C4-2B (cell line): Measurements from ENCODE around the gene PRICKLE3.

Source experiments
- CTCF ChIP-seq: fragments of 450-650 bp; conservative IDR thresholded peaks from 2 replicates; pipeline ENCODE4 v1.5.1; 2017; ENCODE audit warnings: mild to moderate bottlenecking
- ZFX ChIP-seq: fragments of 450-650 bp; IDR thresholded peaks from 2 replicates; pipeline ENCODE4 v1.6.1; 2017

DNA sequence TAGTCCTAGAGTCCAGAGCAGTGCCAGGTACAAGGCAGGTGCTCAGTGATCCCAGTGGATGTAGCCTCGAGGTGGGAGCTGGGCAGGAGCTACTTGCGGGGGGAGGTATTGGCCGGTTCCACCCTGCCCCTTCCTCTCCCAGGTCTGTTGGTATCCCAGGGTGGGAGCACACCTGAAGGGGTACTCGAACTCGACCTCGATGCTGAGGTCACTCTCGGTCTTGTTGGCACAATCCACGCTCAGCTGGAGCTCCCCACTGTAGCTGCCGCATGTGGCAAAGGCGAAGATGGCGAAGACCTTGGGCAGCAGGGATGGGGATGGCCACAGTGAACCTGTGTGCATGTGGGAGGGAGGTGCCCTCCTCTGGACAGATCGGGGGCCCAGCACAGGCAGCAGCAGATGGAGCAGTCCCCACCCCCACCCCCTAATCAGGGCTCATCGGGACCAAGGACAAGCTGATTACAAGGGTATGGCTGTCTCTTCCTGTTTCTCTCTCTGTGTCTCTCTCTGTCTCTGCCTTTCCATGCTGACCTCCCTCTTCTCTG, 11.4 kb upstream of the PRICKLE3 start:
- TF ChIP-seq CTCF (no peak), ZFX (no peak)
